Renal cortex interstitium (tissue), 15 donors: Measurements from ENCODE around the gene MAGEA11. TPM values are rescaled to one million over a fixed set of nuclear protein-coding genes. Genes with fewer than 3 reads are reported as not detected.
"Not testable (repeated sequence)": the region's sequence is repeated elsewhere in the genome, so short reads cannot be mapped to it uniquely, and the experiment has no call there.

Experiments
- DNase-seq, 11 donors: peaks; one replicate each; pipeline ENCODE4 v3.0.0-alpha.2; 2013; ENCODE audit warnings: low read depth in 9 of 11, low spot score in 4 of 11; ENCODE audit errors: extremely low read depth in 1 of 11
- long read RNA-seq, 16 experiments: transcript quantifications; one replicate each; lab custom pipeline, GENCODE V29; 2026
- polyA plus RNA-seq, 3 donors: library from polyadenylated mRNA; unstranded; fragments of 120-200 nt; gene quantifications; one replicate each; pipeline ENCODE4 v1.2.1, GENCODE V29; 2013; ENCODE audit not compliant: insufficient read length in 3 of 3

MAGEA11 gene, protein sequence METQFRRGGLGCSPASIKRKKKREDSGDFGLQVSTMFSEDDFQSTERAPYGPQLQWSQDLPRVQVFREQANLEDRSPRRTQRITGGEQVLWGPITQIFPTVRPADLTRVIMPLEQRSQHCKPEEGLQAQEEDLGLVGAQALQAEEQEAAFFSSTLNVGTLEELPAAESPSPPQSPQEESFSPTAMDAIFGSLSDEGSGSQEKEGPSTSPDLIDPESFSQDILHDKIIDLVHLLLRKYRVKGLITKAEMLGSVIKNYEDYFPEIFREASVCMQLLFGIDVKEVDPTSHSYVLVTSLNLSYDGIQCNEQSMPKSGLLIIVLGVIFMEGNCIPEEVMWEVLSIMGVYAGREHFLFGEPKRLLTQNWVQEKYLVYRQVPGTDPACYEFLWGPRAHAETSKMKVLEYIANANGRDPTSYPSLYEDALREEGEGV
- polyA plus RNA-seq: not detected
- long read RNA-seq, donor 1: 0 reads
- long read RNA-seq, donor 2: 0 reads
- long read RNA-seq, donor 3: 0 reads
- long read RNA-seq, donor 4: 0 reads
- long read RNA-seq, donor 5: 0 reads
- long read RNA-seq, donor 6: 0 reads
- long read RNA-seq, donor 7: 0 reads
- long read RNA-seq, donor 8: 0 reads
- long read RNA-seq, donor 9: 0 reads
- long read RNA-seq, donor 10: 0 reads
- long read RNA-seq, donor 11: 0 reads
- long read RNA-seq, donor 12: 0 reads
- long read RNA-seq, donor 13: 0 reads
- long read RNA-seq, donor 14: 0 reads
- long read RNA-seq, donor 15: 0 reads
- long read RNA-seq, donor 16: 0 reads

DNA sequence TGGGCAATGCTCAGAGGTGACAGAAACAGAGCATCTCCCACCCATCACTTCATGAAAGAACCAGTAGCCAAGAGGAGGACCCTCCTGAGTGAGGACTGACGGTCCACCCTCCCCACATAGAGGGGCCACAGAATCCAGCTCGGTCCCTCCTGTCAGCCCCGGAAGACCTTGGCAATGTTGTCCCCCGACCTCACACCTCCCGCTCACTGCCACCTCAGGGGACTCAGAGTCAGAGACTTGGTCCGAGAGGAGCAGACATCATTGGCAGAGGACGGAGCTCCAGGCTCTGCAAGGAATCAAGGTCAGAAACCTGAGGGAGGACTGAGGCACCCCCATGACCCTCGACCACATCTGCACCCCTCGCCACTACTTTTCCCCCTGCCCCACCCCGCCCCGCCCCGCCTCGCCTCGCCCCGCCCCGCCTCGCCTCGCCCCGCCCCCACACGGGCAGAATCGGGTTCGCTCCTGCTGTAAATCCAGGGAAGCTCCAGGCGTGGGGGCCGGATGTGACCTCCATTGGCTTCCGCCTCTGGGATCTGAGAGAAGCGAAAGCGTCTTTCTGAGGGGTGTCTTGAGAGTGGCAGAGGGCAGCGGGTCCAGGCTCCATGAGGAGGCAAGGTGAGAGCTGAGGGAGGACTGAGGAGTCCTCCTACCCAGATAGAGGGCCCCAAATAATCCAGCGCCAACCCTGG lies at the start of gene MAGEA11:
Gene MAGEA11, plus strand, starts transcription at position 516 of the 692 bp plus-strand sequence. CDS start 1,100 bp downstream, outside the sequence.
- no peak for DNase-seq

DNA sequence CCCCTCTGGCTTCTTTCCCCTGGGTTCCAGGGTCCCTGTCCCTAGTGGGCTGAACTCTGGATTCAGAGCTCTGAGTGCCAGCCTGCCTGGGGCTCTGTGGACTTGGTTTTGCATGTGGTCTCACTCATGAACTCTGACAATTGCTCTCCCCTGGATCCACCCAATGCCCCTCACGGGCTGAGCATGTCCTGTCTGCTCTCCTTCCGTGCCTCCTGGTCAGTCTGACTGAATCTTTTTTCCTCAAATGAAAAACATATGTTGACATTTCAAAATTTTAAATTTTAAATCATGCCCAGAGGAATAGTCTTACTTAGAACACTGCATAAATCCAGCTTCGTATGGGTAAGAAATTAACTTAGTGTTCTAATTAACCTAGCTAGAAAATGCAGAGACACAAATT lies 36.8 kb upstream of the MAGEA11 start:
- not testable (repeated sequence) for DNase-seq

DNA sequence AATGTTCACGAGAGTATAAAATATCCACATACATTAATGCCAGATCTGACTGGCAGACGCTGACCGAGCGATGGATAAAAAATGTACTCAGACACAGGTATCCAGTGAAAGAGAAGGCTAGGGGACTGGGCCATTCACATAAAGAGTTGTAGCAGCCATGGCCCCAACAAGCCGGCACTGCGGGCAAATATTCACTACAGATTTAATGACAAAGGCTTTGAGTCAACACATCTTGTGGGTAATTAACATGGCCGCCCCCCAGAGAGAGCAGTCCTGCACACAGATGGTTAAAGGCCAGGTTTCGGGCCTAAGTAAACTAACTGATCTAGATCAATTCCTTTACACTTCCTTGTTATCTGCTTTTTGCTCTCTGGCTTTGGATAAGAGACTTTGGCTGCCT lies 36.3 kb upstream of the MAGEA11 start:
- not testable (repeated sequence) for DNase-seq

DNA sequence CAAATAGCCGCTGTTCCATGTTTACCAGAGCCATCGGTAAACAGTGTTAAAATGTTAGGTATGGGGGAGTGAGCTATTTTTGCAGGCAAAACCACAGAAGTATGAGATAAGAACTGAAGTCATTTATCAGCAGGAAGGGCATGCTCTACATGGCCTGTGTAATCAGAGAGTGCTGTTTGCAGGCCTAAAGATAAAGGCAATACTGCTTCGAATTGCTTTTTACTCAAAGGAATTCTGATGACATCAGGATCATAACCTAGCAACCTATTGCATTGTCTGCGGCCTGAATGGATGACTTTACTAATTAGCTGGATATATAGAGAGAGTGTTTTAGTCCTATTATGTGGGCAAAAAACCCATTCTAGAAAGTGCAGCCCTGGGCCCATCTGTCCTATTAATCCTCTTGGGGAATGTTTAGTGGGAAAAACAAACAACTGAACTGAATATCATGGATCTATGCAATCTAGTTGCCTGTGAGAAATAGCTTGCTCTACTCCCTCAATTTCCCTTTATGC lies 32.6 kb upstream of the MAGEA11 start:
- DNase-seq: not testable (repeated sequence)

DNA sequence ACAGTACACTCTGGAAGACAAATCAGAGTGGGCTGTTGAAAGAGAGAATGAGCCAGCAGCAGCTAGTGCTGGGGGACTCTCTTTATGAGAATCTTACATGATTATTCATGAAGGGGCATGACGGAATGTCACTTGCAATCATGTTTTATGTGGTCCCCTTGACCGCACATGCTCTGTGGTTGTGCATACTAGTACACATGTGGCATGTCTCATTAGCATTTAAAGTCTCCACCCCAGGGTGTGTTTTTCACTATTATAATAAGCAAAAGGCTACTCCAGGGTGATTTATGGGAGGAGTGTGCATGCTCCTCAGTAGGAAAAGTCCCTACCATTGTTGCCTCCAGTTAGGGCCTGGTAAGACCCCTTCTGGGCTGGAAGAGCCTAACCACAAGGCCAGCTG lies 30.7 kb upstream of the MAGEA11 start:
- no peak for DNase-seq

DNA sequence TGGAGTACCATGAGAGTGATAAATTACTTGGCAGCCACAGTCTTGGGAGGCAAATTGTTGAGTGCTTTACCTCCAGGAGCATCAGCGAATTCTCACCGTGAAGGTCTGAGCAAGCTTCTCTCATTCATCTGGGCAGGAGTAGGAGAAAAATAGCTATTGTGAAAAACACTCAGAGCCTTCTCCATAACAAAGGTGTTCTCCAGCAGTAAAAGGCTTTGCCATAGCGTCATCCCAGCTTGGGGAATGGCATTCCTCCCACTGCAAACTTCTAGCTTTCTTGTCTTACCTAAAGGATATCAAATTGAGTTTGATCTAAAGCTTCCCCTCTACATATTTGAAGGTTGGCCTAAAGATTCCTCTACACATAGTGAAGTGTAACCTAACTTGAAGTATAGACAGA lies 29.8 kb upstream of the MAGEA11 start:
- no peak for DNase-seq

DNA sequence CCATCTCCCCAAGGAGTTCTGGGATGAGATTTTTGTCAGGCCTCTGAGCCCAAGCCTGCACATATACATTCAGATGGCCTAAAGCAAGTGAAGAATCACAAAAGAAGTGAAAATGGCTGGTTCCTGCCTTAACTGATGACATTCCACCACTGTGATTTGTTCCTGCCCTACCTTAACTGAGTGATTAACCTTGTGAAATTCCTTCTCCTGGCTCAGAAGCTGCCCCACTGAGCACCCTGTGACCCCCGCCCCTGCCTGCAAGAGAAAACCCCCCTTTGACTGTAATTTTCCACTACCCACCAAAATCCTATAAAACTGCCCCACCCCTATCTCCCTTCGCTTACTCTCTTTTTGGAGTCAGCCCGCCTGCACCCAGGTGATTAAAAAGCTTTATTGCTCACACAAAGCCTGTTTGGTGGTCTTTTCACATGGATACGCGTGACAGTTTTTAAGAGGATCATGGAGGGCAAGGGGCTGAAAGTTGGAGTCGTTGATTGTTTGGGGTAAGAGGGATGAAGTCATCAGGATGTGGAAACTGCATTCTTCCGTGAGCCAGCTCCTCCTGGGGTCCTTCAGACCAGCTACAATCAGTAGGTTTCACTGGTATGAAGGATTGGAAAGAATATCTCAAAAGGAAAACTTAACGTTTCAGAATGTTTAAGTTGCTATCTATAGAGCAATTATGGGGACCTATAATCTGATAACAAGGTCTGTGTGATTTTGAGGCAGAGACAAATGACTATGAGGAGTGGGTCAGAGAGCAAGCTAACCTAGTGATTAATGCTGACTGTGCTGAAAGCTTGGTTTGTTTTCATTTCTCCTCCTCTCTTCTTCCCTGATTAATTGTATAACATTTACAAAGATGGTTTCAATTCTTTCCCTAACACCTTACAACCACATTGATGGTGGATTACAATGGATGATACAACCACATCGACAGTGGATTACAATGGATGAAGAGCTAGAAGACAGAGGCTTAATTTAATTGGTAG lies 28.6 kb upstream of the MAGEA11 start:
- no peak for DNase-seq

DNA sequence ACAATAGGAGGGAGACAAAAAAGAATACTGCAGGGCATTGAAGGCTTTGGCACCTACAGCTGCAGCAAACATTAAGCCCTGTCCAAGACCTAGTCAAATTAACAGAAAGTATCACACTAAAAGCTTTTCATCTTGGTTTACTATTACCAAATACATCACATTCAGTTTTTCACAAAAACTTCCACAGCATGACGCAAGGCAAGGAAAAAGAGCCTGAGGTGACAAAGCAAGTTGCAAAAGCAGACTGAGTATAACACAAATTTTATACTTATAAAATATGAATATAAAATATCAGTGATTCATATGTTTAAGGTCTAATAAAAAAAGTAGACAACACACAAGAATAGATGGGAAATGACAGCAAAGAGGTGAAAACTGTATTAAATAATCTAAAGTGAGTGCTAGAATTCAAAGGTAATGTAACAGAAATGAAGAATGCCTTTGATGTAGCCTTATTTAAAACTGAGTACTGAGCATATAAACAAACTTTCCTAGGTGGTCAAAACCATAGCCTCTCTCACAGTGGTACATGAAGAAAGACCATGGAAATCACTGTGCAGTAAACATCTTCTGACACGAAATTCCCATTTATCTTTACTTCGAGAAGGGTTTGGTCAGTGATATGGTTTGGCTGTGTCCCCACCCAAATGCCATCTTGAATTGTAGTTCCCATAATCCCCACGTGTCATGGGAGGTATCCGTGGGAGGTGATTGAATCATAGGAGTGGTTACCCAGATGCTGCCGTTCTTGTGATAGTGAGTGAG lies 27.7 kb upstream of the MAGEA11 start:
- DNase-seq: no peak

DNA sequence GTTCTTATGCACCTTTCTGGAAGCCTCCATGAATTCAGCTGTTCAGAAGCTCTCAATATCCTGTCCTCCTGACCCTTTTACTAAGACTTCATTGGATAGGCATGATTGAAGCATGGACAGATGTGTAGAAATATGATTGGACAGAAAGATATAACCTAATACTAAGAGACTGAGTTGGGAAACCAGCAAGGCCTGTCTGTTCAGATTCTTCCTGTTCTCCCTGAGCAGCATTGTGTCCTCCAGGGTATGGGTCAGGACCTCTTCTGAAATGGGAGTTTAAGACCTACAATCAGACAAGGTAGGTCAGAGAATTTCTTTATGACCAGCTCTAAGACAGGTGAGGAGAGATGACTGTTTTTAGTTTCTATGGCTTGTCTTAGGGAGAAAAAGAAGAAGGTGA lies 23.9 kb upstream of the MAGEA11 start:
- no peak for DNase-seq

DNA sequence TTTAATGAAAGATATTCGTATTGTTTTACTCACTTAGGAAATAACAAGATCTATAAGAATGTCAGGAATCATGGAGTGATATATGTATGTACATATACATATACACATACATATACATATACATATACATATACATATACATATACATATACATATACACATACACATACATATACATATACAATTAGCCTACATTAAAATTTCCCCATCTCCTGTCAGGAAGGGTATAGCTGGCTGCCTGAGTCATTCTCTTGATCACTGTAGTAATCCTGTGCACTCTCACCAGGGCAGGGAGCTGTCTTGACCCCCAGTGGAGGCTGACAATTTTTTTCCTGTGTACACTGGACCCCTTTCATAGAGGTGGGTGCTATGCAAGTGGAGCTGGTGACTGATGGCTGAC lies 23.3 kb upstream of the MAGEA11 start:
- DNase-seq: no peak

DNA sequence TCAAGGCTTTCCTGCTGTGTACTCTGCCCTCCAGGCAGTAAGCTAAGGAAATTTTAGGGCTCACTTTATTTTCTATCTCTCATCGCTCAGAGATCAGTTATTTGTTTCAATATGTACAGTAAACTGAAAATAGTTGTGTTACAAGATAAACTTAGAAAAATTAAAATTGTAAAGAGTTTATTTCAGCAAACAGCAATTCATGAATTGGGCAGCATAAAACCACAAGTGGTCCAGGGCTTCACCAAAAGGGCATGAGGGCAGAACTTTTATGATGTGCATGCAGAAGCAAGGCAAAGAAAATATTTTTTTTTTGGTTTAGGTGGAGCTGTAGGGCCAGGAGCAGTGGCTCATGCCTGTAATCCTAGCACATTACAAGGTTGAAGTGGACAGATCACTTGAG lies 20.1 kb upstream of the MAGEA11 start:
- DNase-seq: no peak

DNA sequence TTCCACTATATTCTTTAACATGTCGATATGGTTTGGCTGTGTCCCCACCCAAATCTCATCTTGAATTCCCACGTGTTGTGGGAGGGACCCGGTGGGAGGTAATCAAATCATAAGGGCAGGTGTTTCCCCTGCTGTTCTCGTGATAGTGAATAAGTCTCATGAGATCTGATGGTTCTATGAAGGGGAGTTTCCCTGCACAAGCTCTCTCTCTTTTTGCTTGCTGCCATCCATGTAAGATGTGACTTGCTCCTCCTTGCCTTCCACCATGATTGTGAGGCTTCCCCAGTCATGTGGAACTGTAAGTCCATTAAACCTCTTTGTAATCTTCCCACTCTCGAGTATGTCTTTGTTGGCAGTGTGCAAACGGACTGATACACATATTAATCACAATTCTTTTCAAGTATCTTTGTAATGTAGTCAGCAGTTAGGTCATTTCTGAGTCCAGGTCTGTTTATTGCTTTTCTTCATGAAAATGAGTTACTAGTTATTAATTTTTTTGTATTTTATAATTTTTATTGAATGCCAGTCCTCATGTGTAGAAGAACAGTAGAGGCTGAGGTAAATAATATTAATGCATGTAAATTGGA lies 19.1 kb upstream of the MAGEA11 start:
- not testable (repeated sequence) for DNase-seq

DNA sequence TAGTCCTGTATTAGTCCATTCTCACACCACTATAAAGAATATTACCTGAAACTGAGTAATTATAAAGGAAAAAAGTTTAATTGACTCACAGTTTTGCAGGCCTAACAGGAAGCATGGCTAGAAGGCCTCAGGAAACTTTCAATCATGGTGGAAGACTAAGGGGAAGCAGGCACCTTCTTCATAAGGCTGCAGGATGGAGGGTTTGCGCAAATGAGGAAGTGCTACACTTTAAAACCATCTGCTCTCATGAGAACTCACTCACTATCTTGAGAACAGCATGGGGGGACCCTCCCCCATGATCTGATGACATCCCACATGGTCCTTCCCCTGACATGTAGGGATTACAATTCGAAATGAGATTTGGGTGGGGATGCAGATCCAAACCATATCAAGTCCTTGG lies 12.1 kb upstream of the MAGEA11 start:
- DNase-seq: no peak

DNA sequence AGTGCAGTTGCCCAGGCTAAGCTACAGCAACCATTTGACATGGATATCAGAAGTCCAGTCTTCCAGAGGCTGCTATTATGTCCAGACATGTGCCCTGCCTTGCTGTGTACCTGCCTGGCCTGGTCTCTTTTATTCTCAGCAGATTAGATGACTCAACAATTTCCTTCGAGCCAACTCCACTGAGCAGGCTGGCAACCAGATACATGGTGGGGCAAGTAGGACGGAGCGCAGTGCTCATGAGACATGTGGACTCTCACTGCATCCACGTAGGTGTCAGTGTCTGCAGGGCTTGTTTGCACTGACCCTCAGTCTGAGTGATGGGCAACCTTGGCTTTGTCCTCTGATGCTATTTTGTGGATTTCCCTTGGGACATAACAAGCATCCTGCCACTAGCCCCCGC lies 7.2 kb upstream of the MAGEA11 start:
- no peak for DNase-seq

DNA sequence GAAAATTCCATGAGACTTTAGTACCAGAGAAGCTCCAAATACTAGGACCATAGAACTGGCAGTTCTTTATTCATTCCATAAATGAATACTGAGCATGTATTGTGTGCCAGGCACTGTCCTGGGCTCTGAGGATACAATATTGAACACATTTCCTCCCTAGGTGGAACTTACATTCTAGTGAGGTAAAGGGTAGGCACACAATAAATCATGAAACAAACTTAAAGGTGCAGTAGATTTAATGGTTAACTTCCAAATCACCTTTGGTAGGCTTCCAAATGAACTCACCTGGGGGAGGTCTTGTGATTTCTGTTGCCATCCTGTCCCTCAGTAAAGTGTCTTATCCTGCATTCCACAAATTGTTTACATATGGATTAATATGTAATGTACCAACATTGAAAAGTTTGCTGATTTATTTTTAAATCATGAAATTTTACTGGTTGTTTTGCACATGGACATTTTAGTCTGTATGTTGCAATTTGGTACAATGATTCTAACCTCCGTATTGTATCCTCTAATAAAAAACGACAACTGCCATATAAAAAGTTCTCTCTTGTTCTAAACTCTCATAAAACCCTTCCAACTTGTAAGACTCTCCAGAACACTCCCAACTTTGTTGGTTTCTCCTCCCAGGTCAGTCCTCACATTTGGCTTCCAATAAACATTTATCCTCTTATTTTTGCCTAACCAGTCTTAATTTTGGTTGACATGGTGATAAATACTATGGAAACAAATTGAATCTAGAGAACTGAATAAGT lies 4.5 kb upstream of the MAGEA11 start:
- DNase-seq: no peak

DNA sequence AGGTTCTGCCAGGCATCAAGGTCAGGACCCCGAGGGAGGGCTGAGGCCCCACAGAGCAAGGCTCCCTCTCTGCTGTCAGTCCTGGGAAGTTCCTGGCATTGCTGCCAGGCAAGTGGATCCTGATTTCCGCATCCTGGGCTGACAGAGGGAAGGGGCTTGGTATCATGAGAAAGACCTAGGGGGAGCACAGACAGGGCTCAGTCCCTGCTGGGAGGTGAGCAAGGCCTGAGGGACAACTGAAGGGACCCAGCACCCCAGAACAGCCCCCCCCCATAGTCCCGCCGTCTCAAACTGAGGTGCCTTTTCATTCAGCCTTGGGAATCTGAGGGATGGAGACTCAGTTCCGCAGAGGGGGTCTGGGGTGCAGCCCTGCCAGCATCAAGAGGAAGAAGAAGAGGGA lies 971 bp downstream of the MAGEA11 start:
- DNase-seq: no peak
